WTC11 (cell line): Measurements from ENCODE around the gene SLC13A2. TPM values are rescaled to one million over a fixed set of nuclear protein-coding genes. Genes with fewer than 3 reads are reported as not detected.

Source experiments
- ATAC-seq: fragments of 200-7000 bp; cut with Tn5 transposase; 2 replicates; pipeline ENCODE4 v1.10.0; 2021; ENCODE audit warnings: mild to moderate bottlenecking, moderate library complexity
- CTCF ChIA-PET: fragments of 300-600 bp; sonication (Branson Sonifier 250); formaldehyde crosslinking; loops from one replicate; lab custom pipeline; 2021; ENCODE audit warnings: antibody characterized with exemption; lab: Charles Lee
- POLR2A ChIA-PET: fragments of 350-600 bp; sonication (Branson Sonifier 250); formaldehyde crosslinking; loops from one replicate; lab custom pipeline; 2021; ENCODE audit warnings: antibody characterized with exemption; lab: Charles Lee
- DNase-seq: peaks from one replicate; pipeline ENCODE4 v3.0.0; 2021; ENCODE audit warnings: low spot score
- H3K27ac Mint-ChIP-seq: 2 replicates; pipeline ENCODE4 v1.8.0; 2021; ENCODE audit warnings: mixed read lengths
- H3K27me3 Mint-ChIP-seq: 2 replicates; pipeline ENCODE4 v1.8.0; 2021; ENCODE audit warnings: low read depth, mild to moderate bottlenecking, moderate library complexity, mixed read lengths
- H3K36me3 Mint-ChIP-seq: 2 replicates; pipeline ENCODE4 v1.8.0; 2021; ENCODE audit warnings: mixed read lengths
- H3K4me1 Mint-ChIP-seq: 2 replicates; pipeline ENCODE4 v1.8.0; 2022; ENCODE audit warnings: mixed read lengths
- H3K4me3 Mint-ChIP-seq: 2 replicates; pipeline ENCODE4 v1.8.0; 2021; ENCODE audit warnings: mild to moderate bottlenecking, moderate library complexity, mixed read lengths
- H3K9me3 Mint-ChIP-seq: 2 replicates; pipeline ENCODE4 v1.8.0; 2021; ENCODE audit warnings: mixed read lengths
- AFF4 ChIP-seq: sonication (generic); formaldehyde crosslinking; IDR thresholded peaks from 2 replicates; pipeline ENCODE4 v1.8.1; 2023; ENCODE audit warnings: mild to moderate bottlenecking, missing genetic modification reagents, borderline replicate concordance
- ATF1 ChIP-seq: sonication (generic); formaldehyde crosslinking; IDR thresholded peaks from 2 replicates; pipeline ENCODE4 v1.8.1; 2023; ENCODE audit warnings: mild to moderate bottlenecking, moderate library complexity, missing genetic modification reagents
- E2F5 ChIP-seq: sonication (generic); formaldehyde crosslinking; IDR thresholded peaks from 2 replicates; pipeline ENCODE4 v1.8.1; 2022; ENCODE audit warnings: mild to moderate bottlenecking, moderate library complexity, missing genetic modification reagents
- ETV6 ChIP-seq: sonication (generic); formaldehyde crosslinking; IDR thresholded peaks from 2 replicates; pipeline ENCODE4 v1.8.1; 2022; ENCODE audit warnings: mild to moderate bottlenecking, missing genetic modification reagents
- HMGA2 ChIP-seq: fragments of 250-450 bp; sonication (Bioruptor Pico); IDR thresholded peaks from 2 replicates; pipeline ENCODE4 v1.4.0; 2021; ENCODE audit warnings: mild to moderate bottlenecking, moderate library complexity
- KAT7 ChIP-seq: sonication (generic); formaldehyde crosslinking; IDR thresholded peaks from 2 replicates; pipeline ENCODE4 v1.8.1; 2023; ENCODE audit warnings: missing genetic modification reagents, mild to moderate bottlenecking, borderline replicate concordance
- MXD4 ChIP-seq: fragments of 250-450 bp; sonication (Bioruptor Pico); IDR thresholded peaks from 2 replicates; pipeline ENCODE4 v1.8.0; 2021; ENCODE audit warnings: mild to moderate bottlenecking, moderate library complexity, borderline replicate concordance
- NR1H2 ChIP-seq: sonication (generic); formaldehyde crosslinking; IDR thresholded peaks from 2 replicates; pipeline ENCODE4 v1.9.0; 2021; ENCODE audit warnings: mild to moderate bottlenecking, moderate library complexity, missing genetic modification reagents
- NR3C1 ChIP-seq: sonication (generic); formaldehyde crosslinking; conservative IDR thresholded peaks from 2 replicates; pipeline ENCODE4 v1.8.1; 2023; ENCODE audit warnings: low read depth, mild to moderate bottlenecking, missing genetic modification reagents
- SMAD3 ChIP-seq: sonication (generic); formaldehyde crosslinking; IDR thresholded peaks from 2 replicates; pipeline ENCODE4 v1.8.0; 2022; ENCODE audit warnings: missing genetic modification reagents, mild to moderate bottlenecking, borderline replicate concordance
- SMAD4 ChIP-seq: sonication (generic); formaldehyde crosslinking; IDR thresholded peaks from 2 replicates; pipeline ENCODE4 v1.8.0; 2022; ENCODE audit warnings: mild to moderate bottlenecking, missing genetic modification reagents
- SOX15 ChIP-seq: fragments of 250-450 bp; sonication (Bioruptor Pico); IDR thresholded peaks from 2 replicates; pipeline ENCODE4 v1.9.0; 2021; ENCODE audit warnings: mild to moderate bottlenecking
- STAT6 ChIP-seq: sonication (generic); formaldehyde crosslinking; conservative IDR thresholded peaks from 2 replicates; pipeline ENCODE4 v1.8.1; 2023; ENCODE audit warnings: mild to moderate bottlenecking, low read depth, missing genetic modification reagents, moderate library complexity
- TCF7 ChIP-seq: sonication (generic); formaldehyde crosslinking; IDR thresholded peaks from 2 replicates; pipeline ENCODE4 v1.8.0; 2022; ENCODE audit warnings: mild to moderate bottlenecking, low read depth, missing genetic modification reagents, moderate library complexity
- ZNF232 ChIP-seq: sonication (generic); formaldehyde crosslinking; IDR thresholded peaks from 2 replicates; pipeline ENCODE4 v1.8.0; 2022; ENCODE audit warnings: mild to moderate bottlenecking, missing genetic modification reagents
- ZNF281 ChIP-seq: sonication (generic); formaldehyde crosslinking; IDR thresholded peaks from 2 replicates; pipeline ENCODE4 v1.8.0; 2023; ENCODE audit warnings: mild to moderate bottlenecking, missing genetic modification reagents
- ZNF425 ChIP-seq: fragments of 250-450 bp; sonication (Bioruptor Pico); conservative IDR thresholded peaks from 2 replicates; pipeline ENCODE4 v1.9.0; 2021; ENCODE audit warnings: mild to moderate bottlenecking
- ZNF671 ChIP-seq: fragments of 250-450 bp; sonication (Bioruptor Pico); IDR thresholded peaks from 2 replicates; pipeline ENCODE4 v1.8.0; 2021; ENCODE audit warnings: mild to moderate bottlenecking
- total RNA-seq: library from RNA; stranded (reverse); gene quantifications from 3 replicates; pipeline ENCODE4 v1.2.3, GENCODE V29; 2021

The SLC13A2 gene
- total RNA-seq, 1 experiment from 2014 or later: not detected

GRCh38 chr17:28472871-28473497 lies 460 bp upstream of the SLC13A2 start (continued):
- TF ChIP-seq NR1H2 (CRISPR knock-in tag) (no peak), ETV6 (CRISPR knock-in tag) (no peak), E2F5 (no peak), SOX15 (CRISPR knock-in tag) (no peak), HMGA2 (no peak), ZNF281 (CRISPR knock-in tag) (no peak), ZNF232 (CRISPR knock-in tag) (no peak), NR3C1 (CRISPR knock-in tag) (no peak)

GRCh38 chr17:28474111-28474531 lies 677 bp downstream of the SLC13A2 start:
- ATAC-seq (no peak), DNase-seq (no peak)
- no peak for TF ChIP-seq NR1H2 (CRISPR knock-in tag)
- H3K4me3 Mint-ChIP-seq: no peak overlapping the region
- H3K27me3 Mint-ChIP-seq: no peaks in the 10 kb centered on the region; the same call in 1 of the 2 replicates
- ChIA-PET CTCF (no interaction called here), POLR2A (no interaction called here)
- H3K4me1 Mint-ChIP-seq: peaks cover 5% of the 10 kb centered on the region
- no peaks in the 10 kb centered on the region for H3K9me3 Mint-ChIP-seq
- H3K27ac Mint-ChIP-seq: no peak overlapping the region
- H3K36me3 Mint-ChIP-seq: no peaks in the 10 kb centered on the region

GRCh38 chr17:28475151-28475900 lies 1.9 kb downstream of the SLC13A2 start:
- Mint-ChIP-seq H3K4me3 (no peak overlapping the region), H3K27me3 (no peaks in the 10 kb centered on the region; the same call in 1 of the 2 replicates), H3K9me3 (no peaks in the 10 kb centered on the region), H3K27ac (no peak overlapping the region), H3K36me3 (no peaks in the 10 kb centered on the region), H3K4me1 (peaks cover 5% of the 10 kb centered on the region)
- POLR2A ChIA-PET: no interaction called here
- ATAC-seq (no peak), DNase-seq (no peak)
- TF ChIP-seq SMAD4 (CRISPR knock-in tag): no peak
- no peak for TF ChIP-seq STAT6 (CRISPR knock-in tag)
- TF ChIP-seq TCF7 (CRISPR knock-in tag): no peak
- TF ChIP-seq SMAD3 (CRISPR knock-in tag): no peak
- no peak for TF ChIP-seq ZNF425
- no peak for TF ChIP-seq ATF1 (CRISPR knock-in tag)
- no peak for TF ChIP-seq AFF4 (CRISPR knock-in tag)
- no peak for TF ChIP-seq ZNF671 (CRISPR knock-in tag)
- no peak for TF ChIP-seq MXD4
- no peak for TF ChIP-seq KAT7 (CRISPR knock-in tag)
- no peak for TF ChIP-seq HMGA2
- CTCF ChIA-PET: interaction anchor here (1.2 kb wide), 1 partner anchor 59 kb away, joined by 5 read pairs; no protein-coding TSS in a partner anchor
